Heart right ventricle (tissue), 16 donors: ENCODE data around the gene AMN. TPM values are rescaled to one million over a fixed set of nuclear protein-coding genes. Genes with fewer than 3 reads are reported as not detected.

Experiments
- ATAC-seq, 8 donors: fragments of 200-7000 bp; cut with Tn5 transposase; one replicate each; pipeline ENCODE4 v1.9.1; 2020; ENCODE audit warnings: mild to moderate bottlenecking in 8 of 8, moderate library complexity in 8 of 8, moderate number of reproducible peaks in 1 of 8
- DNase-seq, 2 donors: peaks; one replicate each; pipeline ENCODE4 v3.0.0-alpha.2; 2020
- H3K27ac ChIP-seq, 10 donors: fragments of 200-600 bp; sonication (generic) in 2 of 10; one replicate each; pipeline versions ENCODE4 v1.5.0 to v1.8.0; 2020 to 2022; ENCODE audit warnings: mild to moderate bottlenecking in 3 of 10
- H3K27me3 ChIP-seq, 7 donors: fragments of 200-600 bp; one replicate each; pipeline ENCODE4 v1.8.0; 2021 to 2022; ENCODE audit warnings: mild to moderate bottlenecking in 2 of 7
- H3K36me3 ChIP-seq, 9 donors: fragments of 200-600 bp; sonication (generic) in 1 of 9; one replicate each; pipeline versions ENCODE4 v1.5.0 to v1.8.0; 2020 to 2022; ENCODE audit warnings: mild to moderate bottlenecking in 2 of 9
- H3K4me1 ChIP-seq, 9 donors: fragments of 200-600 bp; sonication (generic) in 1 of 9; one replicate each; pipeline versions ENCODE4 v1.5.0 to v1.8.0; 2020 to 2022; ENCODE audit warnings: mild to moderate bottlenecking in 4 of 9
- H3K4me3 ChIP-seq, 10 donors: fragments of 200-600 bp; sonication (generic) in 2 of 10; one replicate each; pipeline versions ENCODE4 v1.5.0 to v1.8.0; 2020 to 2022; ENCODE audit warnings: mild to moderate bottlenecking in 7 of 10, moderate library complexity in 2 of 10
- H3K9me3 ChIP-seq, 11 donors: fragments of 200-600 bp in 10 of 11; sonication (generic) in 2 of 11; one replicate each; pipeline versions ENCODE4 v1.5.0 to v1.8.0; 2013 to 2022; ENCODE audit warnings: mild to moderate bottlenecking in 2 of 11, control low read depth in 1 of 11, moderate library complexity in 1 of 11
- WGBS, 2 donors: extraction: QIAGEN DNeasy Blood & Tissue Kit; methylation state at CpG; one replicate each; pipeline ENCODE4 v1.1.7; 2013; ENCODE audit warnings: inconsistent platforms in 1 of 2; 5-methylcytosine and 5-hydroxymethylcytosine counted together
- intact Hi-C, 10 donors: fragments of 100-400 bp; cut with DNase I; formaldehyde crosslinking; loops; one replicate each; pipeline versions ENCODE4 v1.11.1 to v1.14.2; 2022
- polyA plus RNA-seq, 2 donors: library from polyadenylated mRNA; stranded (reverse); fragments of 200-250 nt; gene quantifications; one replicate each; pipeline ENCODE4 v1.2.3, GENCODE V29; 2013
- total RNA-seq, 10 donors: library from RNA; stranded (reverse); fragmentation: NEBNext Ultra II Directional in 3 of 10; extraction: Animal tissue kit (Norgen Biotek cat#: 25700) in 3 of 10; gene quantifications; one replicate each; pipeline versions ENCODE4 v1.2.1 to v1.2.4, GENCODE V29; 2021 to 2023
- TF ChIP-seq, protein P1 (sequence below), 9 donors: fragments of 200-600 bp; sonication (generic) in 2 of 9; IDR thresholded peaks; one replicate each; pipeline versions ENCODE4 v1.5.0 to v1.8.0; 2021 to 2022; ENCODE audit warnings: antibody characterized with exemption in 9 of 9, mild to moderate bottlenecking in 5 of 9, moderate library complexity in 1 of 9
- donor health status: Arrhythmogenic right ventricular cardiomyopathy.
- donor health status: ischemic (EF 13 %, LVEDD 7.1; RV severe dilation, severe dysfunction).
- donor health status: healthy with polysubstance abuse.
- donor health status: DM: no; HTN: yes; CAD: no.
- donor health status: DM: no; HTN: no; CAD: no.
- donor health status: ischemic (EF 25% LVEDD 6.9; RV normal size, moderate dysfunction).
- donor health status: ischemic (EF 25% LVEDD 5.7; RV mildly dilated, moderate dysfunction).
- donor health status: healthy.
- donor health status: DM: yes; HTN: yes; CAD: no.
- donor health status: Ischemic cardiomyopathy.
- donor health status: ischemic (EF 35%, LVEDD 5.7; RV mildly dilated, moderate dysfunction).
- donor health status: nonischemic (EF 11% LVEDD 7.7; RV severe dilation, severe dysfunction).
- donor health status: DM: yes; HTN: yes; CAD: no.
- donor health status: PGD.
- donor health status: ischemic (EF 29% LVEDD 5.4; RV normal size, mild dysfunction).
- donor health status: nonischemic (EF 23%, LVEDD 6.1; RV moderate dilation, normal function).

The AMN gene
- total and polyA plus RNA-seq, 12 donors = 0.15 to 0.40 (median 0.17) TPM; not detected in 9

- no peak for ATAC-seq
- TF ChIP-seq, protein P1, sequence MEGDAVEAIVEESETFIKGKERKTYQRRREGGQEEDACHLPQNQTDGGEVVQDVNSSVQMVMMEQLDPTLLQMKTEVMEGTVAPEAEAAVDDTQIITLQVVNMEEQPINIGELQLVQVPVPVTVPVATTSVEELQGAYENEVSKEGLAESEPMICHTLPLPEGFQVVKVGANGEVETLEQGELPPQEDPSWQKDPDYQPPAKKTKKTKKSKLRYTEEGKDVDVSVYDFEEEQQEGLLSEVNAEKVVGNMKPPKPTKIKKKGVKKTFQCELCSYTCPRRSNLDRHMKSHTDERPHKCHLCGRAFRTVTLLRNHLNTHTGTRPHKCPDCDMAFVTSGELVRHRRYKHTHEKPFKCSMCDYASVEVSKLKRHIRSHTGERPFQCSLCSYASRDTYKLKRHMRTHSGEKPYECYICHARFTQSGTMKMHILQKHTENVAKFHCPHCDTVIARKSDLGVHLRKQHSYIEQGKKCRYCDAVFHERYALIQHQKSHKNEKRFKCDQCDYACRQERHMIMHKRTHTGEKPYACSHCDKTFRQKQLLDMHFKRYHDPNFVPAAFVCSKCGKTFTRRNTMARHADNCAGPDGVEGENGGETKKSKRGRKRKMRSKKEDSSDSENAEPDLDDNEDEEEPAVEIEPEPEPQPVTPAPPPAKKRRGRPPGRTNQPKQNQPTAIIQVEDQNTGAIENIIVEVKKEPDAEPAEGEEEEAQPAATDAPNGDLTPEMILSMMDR (IDR thresholded peaks at IDR 0.05) = no peak
- H3K36me3 ChIP-seq = peaks cover 0 to 86% (median 4%) of the 10 kb centered on the region in 9 donors
- no peak overlapping the region for H3K4me3 ChIP-seq
- H3K27ac ChIP-seq = no peak overlapping the region
- DNase-seq = no peak
- no peaks in the 10 kb centered on the region for H3K9me3 ChIP-seq
- WGBS, 2 donors = 91 to 97% methylated on average over 29 of the region's 29 CpGs
- intact Hi-C loops = no loop called here
- H3K4me1 ChIP-seq = peaks cover 0 to 12% (median 0%) of the 10 kb centered on the region in 9 donors
- H3K27me3 ChIP-seq = no peaks in the 10 kb centered on the region
These were observed 19.1 kb upstream of the AMN start for GRCh38 chr14:102903248-102903888.

- 97 to 99% methylated on average over 7 of the region's 7 CpGs for WGBS, 2 donors
- intact Hi-C loops = no loop called here
These were observed 18.5 kb upstream of the AMN start for GRCh38 chr14:102903889-102904512.

DNA sequence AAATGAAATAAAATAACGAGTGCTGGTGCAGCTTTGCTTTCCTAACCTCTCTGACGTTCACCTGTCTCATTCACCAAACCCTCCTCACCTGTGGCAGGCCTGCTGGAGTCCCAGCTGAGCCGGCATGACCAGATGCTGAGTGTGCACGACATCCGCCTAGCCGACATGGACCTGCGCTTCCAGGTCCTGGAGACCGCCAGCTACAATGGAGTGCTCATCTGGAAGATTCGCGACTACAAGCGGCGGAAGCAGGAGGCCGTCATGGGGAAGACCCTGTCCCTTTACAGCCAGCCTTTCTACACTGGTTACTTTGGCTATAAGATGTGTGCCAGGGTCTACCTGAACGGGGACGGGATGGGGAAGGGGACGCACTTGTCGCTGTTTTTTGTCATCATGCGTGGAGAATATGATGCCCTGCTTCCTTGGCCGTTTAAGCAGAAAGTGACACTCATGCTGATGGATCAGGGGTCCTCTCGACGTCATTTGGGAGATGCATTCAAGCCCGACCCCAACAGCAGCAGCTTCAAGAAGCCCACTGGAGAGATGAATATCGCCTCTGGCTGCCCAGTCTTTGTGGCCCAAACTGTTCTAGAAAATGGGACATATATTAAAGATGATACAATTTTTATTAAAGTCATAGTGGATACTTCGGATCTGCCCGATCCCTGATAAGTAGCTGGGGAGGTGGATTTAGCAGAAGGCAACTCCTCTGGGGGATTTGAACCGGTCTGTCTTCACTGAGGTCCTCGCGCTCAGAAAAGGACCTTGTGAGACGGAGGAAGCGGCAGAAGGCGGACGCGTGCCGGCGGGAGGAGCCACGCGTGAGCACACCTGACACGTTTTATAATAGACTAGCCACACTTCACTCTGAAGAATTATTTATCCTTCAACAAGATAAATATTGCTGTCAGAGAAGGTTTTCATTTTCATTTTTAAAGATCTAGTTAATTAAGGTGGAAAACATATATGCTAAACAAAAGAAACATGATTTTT, 17.1 kb upstream of the AMN start:
- Histone ChIP-seq H3K36me3 (peaks cover 0 to 69% (median 4%) of the 10 kb centered on the region in 9 donors), H3K9me3 (no peaks in the 10 kb centered on the region), H3K4me3 (no peak overlapping the region), H3K4me1 (peaks cover 0 to 11% (median 0%) of the 10 kb centered on the region in 9 donors), H3K27me3 (no peaks in the 10 kb centered on the region), H3K27ac (no peak overlapping the region)
- ATAC-seq (no peak), DNase-seq (no peak)
- TF ChIP-seq, protein P1 (IDR thresholded peaks at IDR 0.05) = no peak
- 96% methylated on average over 38 of the region's 38 CpGs for WGBS, 2 donors
- intact Hi-C loops = no loop called here

More at GRCh38 chr14:102903889-102904512, 18.5 kb upstream of the AMN start:
- no peak for DNase-seq
- H3K4me3 ChIP-seq = no peak overlapping the region
- no peaks in the 10 kb centered on the region for H3K27me3 ChIP-seq
- H3K27ac ChIP-seq = no peak overlapping the region
- no peaks in the 10 kb centered on the region for H3K9me3 ChIP-seq
- no peak for ATAC-seq
- TF ChIP-seq, protein P1 (IDR thresholded peaks at IDR 0.05) = no peak
- peaks cover 0 to 80% (median 4%) of the 10 kb centered on the region in 9 donors for H3K36me3 ChIP-seq
- peaks cover 0 to 12% (median 0%) of the 10 kb centered on the region in 9 donors for H3K4me1 ChIP-seq
